K562 (cell line): ENCODE data around the gene VGLL4. TPM values are rescaled to one million over a fixed set of nuclear protein-coding genes. Genes with fewer than 3 reads are reported as not detected.

Experiments
- ATF1 ChIP-seq, 2 experiments: fragments of 450-650 bp in 1 of 2; IDR thresholded peaks; 2 replicates each; pipeline ENCODE4 v1.6.1; 2016; ENCODE audit warnings: missing compliant biosample characterization in 1 of 2, missing genetic modification characterization in 1 of 2
- CBFA2T3 ChIP-seq: fragments of 450-650 bp; IDR thresholded peaks from 2 replicates; pipeline ENCODE4 v1.6.1; 2017
- CUX1 ChIP-seq: fragments of 200-800 bp; sonication (Bioruptor generic); IDR thresholded peaks from 2 replicates; pipeline ENCODE4 v1.6.1; 2016; ENCODE audit warnings: missing genetic modification characterization, missing compliant biosample characterization
- ETS2 ChIP-seq: IDR thresholded peaks from 2 replicates; pipeline ENCODE4 v1.6.1; 2016; ENCODE audit warnings: borderline replicate concordance, missing genetic modification characterization, mild to moderate bottlenecking, moderate library complexity, missing compliant biosample characterization; ENCODE audit not compliant: poor library complexity, severe bottlenecking
- GATA2 ChIP-seq: sonication (generic); formaldehyde crosslinking; IDR thresholded peaks from 2 replicates; pipeline ENCODE4 v1.4.0; 2020; ENCODE audit warnings: mild to moderate bottlenecking, missing genetic modification reagents
- HDAC8 ChIP-seq: fragments of 450-650 bp; IDR thresholded peaks from 2 replicates; pipeline ENCODE4 v1.6.1; 2016; ENCODE audit warnings: mild to moderate bottlenecking, missing genetic modification characterization, moderate library complexity, missing compliant biosample characterization
- HNRNPLL ChIP-seq: fragments of 200-400 bp; formaldehyde crosslinking; IDR thresholded peaks from 2 replicates; pipeline ENCODE4 v1.6.1; 2017; ENCODE audit warnings: low read length, low read depth, mild to moderate bottlenecking; ENCODE audit not compliant: poor library complexity, severe bottlenecking
- MEF2D ChIP-seq: conservative IDR thresholded peaks from 2 replicates; pipeline ENCODE4 v1.6.1; 2016; ENCODE audit warnings: low read depth, missing genetic modification characterization, missing compliant biosample characterization
- NRF1 ChIP-seq, 2 experiments: fragments of 450-650 bp; IDR thresholded peaks in 1 of 2; conservative IDR thresholded peaks in 1 of 2; 2 replicates each; pipeline ENCODE4 v1.6.1; 2014; ENCODE audit warnings: mild to moderate bottlenecking in 2 of 2
- POLR2G ChIP-seq: fragments of 200-400 bp; formaldehyde crosslinking; IDR thresholded peaks from 2 replicates; pipeline ENCODE4 v1.6.1; 2017; ENCODE audit warnings: low read depth, mild to moderate bottlenecking, antibody characterized with exemption, low read length, moderate library complexity
- POLR3G ChIP-seq: IDR thresholded peaks from 2 replicates; pipeline ENCODE4 v1.6.1; 2011; ENCODE audit not compliant: insufficient read length, insufficient replicate concordance; ENCODE audit errors: extremely low read depth
- RBM17 ChIP-seq: fragments of 200-400 bp; formaldehyde crosslinking; IDR thresholded peaks from 2 replicates; pipeline ENCODE4 v1.6.1; 2017; ENCODE audit warnings: low read depth, mild to moderate bottlenecking, low read length, borderline replicate concordance
- SMAD1 ChIP-seq: fragments of 150-350 bp; IDR thresholded peaks from 2 replicates; pipeline ENCODE4 v1.6.1; 2014; ENCODE audit warnings: low read length, low read depth; ENCODE audit not compliant: partially characterized antibody
- TCF7L2 ChIP-seq: fragments of 150-350 bp; IDR thresholded peaks from 2 replicates; pipeline ENCODE4 v1.6.1; 2016; ENCODE audit warnings: low read depth, mild to moderate bottlenecking, low read length, moderate library complexity
- ZFP36 ChIP-seq: fragments of 150-350 bp; IDR thresholded peaks from 2 replicates; pipeline ENCODE4 v1.6.1; 2018; ENCODE audit warnings: low read length, low read depth; ENCODE audit not compliant: partially characterized antibody
- ZNF184 ChIP-seq: sonication (generic); formaldehyde crosslinking; IDR thresholded peaks from 2 replicates; pipeline ENCODE4 v1.5.0; 2020; ENCODE audit warnings: missing genetic modification reagents
- ZNF24 ChIP-seq: fragments of 450-650 bp; IDR thresholded peaks from 2 replicates; pipeline ENCODE4 v1.6.1; 2016
- ZNF3 ChIP-seq: fragments of 250-450 bp; sonication (Bioruptor Pico); IDR thresholded peaks from 2 replicates; pipeline ENCODE4 v1.5.0; 2021; ENCODE audit warnings: mild to moderate bottlenecking, moderate library complexity
- polyA plus RNA-seq, 8 experiments: library from polyadenylated mRNA; depleted of rRNA in 4 of 8; stranded (reverse) in 5 of 8; unstranded in 3 of 8; fragments of >200 nt; fragmentation: Nextera tagmentation in 2 of 8; fragmentation: Illumina TruSeq in 1 of 8; extraction: Ambion mirVana in 2 of 8; extraction: Trizol in 1 of 8; gene quantifications; 2 replicates each; pipeline versions ENCODE4 v1.2.1 to v1.2.3, GENCODE V29; 2011 to 2014; ENCODE audit warnings: inconsistent platforms in 1 of 8, missing spikeins in 1 of 8
- total RNA-seq, 7 experiments: library from RNA; depleted of rRNA in 6 of 7; stranded (reverse); fragments of >200 nt in 6 of 7; fragmentation: Illumina TruSeq in 2 of 7; extraction: Trizol in 2 of 7; gene quantifications; 2 replicates each; pipeline versions ENCODE4 v1.2.1 to v1.2.3, GENCODE V29; 2011 to 2021; ENCODE audit warnings: low replicate concordance in 1 of 7
- TF ChIP-seq, protein P1 (sequence below), 2 experiments: IDR thresholded peaks in 1 of 2; conservative IDR thresholded peaks in 1 of 2; 2 replicates each; pipeline ENCODE4 v1.6.1; 2016; ENCODE audit warnings: low read depth in 2 of 2, mild to moderate bottlenecking in 1 of 2, missing compliant biosample characterization in 1 of 2, missing genetic modification characterization in 1 of 2, moderate library complexity in 1 of 2
- TF ChIP-seq, protein P2 (sequence below): fragments of 200-800 bp; sonication (Bioruptor generic); IDR thresholded peaks from 2 replicates; pipeline ENCODE4 v1.6.1; 2017; ENCODE audit warnings: missing genetic modification characterization, missing compliant biosample characterization

VGLL4 gene
- total and polyA plus RNA-seq, 9 of the 15 experiments (the other 6 are each of a cell fraction or from before 2014, with no cell fraction given) = 0.27 to 10.9 (median 8.6) TPM

- TF ChIP-seq, protein P1, sequence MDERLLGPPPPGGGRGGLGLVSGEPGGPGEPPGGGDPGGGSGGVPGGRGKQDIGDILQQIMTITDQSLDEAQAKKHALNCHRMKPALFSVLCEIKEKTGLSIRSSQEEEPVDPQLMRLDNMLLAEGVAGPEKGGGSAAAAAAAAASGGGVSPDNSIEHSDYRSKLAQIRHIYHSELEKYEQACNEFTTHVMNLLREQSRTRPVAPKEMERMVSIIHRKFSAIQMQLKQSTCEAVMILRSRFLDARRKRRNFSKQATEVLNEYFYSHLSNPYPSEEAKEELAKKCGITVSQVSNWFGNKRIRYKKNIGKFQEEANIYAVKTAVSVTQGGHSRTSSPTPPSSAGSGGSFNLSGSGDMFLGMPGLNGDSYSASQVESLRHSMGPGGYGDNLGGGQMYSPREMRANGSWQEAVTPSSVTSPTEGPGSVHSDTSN (CRISPR knock-in tag; IDR thresholded peaks at IDR 0.05; ENCODE audit: low read depth) = no peak
- TF ChIP-seq, protein P1 (tag; conservative IDR thresholded peaks at IDR 0.05; ENCODE audit: low read depth) = 0 out of 2 replicates have a peak, but pooled peaks have one; percentile 13
- TF ChIP-seq ZNF24 = no peak
- TF ChIP-seq ATF1 (CRISPR knock-in tag; IDR thresholded peaks at IDR 0.05) = no peak
- no peak for TF ChIP-seq ATF1 (tag; IDR thresholded peaks at IDR 0.05)
- no peak for TF ChIP-seq HNRNPLL
- no peak for TF ChIP-seq RBM17
- TF ChIP-seq, protein P2, sequence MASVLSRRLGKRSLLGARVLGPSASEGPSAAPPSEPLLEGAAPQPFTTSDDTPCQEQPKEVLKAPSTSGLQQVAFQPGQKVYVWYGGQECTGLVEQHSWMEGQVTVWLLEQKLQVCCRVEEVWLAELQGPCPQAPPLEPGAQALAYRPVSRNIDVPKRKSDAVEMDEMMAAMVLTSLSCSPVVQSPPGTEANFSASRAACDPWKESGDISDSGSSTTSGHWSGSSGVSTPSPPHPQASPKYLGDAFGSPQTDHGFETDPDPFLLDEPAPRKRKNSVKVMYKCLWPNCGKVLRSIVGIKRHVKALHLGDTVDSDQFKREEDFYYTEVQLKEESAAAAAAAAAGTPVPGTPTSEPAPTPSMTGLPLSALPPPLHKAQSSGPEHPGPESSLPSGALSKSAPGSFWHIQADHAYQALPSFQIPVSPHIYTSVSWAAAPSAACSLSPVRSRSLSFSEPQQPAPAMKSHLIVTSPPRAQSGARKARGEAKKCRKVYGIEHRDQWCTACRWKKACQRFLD = no peak
- TF ChIP-seq ZNF3 (CRISPR knock-in tag) = no peak
- no peak for TF ChIP-seq TCF7L2
- TF ChIP-seq ETS2 = no peak
- no peak for TF ChIP-seq ZNF184 (CRISPR knock-in tag)
- no peak for TF ChIP-seq HDAC8 (tag)
- TF ChIP-seq POLR3G = no peak
- TF ChIP-seq MEF2D = no peak
- no peak for TF ChIP-seq SMAD1
- no peak for TF ChIP-seq POLR2G
- no peak for TF ChIP-seq NRF1 (conservative IDR thresholded peaks at IDR 0.05 in 1 of 2, IDR thresholded peaks at IDR 0.05 in 1 of 2)
- no peak for TF ChIP-seq ZFP36
- TF ChIP-seq CBFA2T3 = peak; percentile 12; the same call in 1 of the 2 replicates
- no peak for TF ChIP-seq GATA2 (CRISPR knock-in tag)
- TF ChIP-seq CUX1 (CRISPR knock-in tag) = no peak
Observed at GRCh38 chr3:11548721-11549131, 95.0 kb downstream of the VGLL4 start (continued).
